ENCODE data around the gene ZFP3. TPM values are rescaled to one million over a fixed set of nuclear protein-coding genes. Genes with fewer than 3 reads are reported as not detected.

ZFP3 gene
- total and polyA plus RNA-seq, 2 of the 4 experiments (the other 2 are of a cell fraction), result 0.54 to 0.75 TPM

DNA sequence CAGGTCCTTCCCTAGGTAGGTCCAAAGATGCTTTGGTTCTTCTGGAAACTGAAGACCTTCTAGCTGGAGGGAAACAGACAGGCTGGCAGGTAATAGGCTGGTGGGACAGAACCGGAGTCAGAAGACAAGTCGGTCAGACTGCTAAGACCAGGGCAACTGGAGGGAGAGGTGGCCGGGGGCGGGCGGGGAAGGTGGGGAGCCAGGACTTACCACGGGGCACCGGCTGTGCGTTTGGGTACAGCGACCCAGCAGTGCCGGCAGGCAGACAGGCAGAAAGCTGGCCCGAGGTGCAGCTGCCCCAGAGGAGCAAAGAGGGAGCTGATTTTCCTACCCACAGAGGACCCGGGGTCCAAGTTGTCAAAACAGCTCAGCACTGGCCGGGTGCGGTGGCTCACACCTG lies 43.6 kb upstream of the ZFP3 start:
- Histone ChIP-seq H3K4me1 (ENCODE audit: control insufficient read depth, insufficient read depth, low read length) (no peaks in the 10 kb centered on the region), H3K23ac (ENCODE audit: low read depth, low read length) (no peak overlapping the region), H4K8ac (ENCODE audit: low read depth in 2 of 2, low read length in 2 of 2) (no peak overlapping the region), H3K4me2 (ENCODE audit: low read depth, low read length) (no peak overlapping the region), H3K14ac (replicated peaks; ENCODE audit: low read depth, low read length) (no peak overlapping the region), H3K4ac (ENCODE audit: low read depth, low read length) (no peak overlapping the region), H2BK5ac (ENCODE audit: low read depth, low read length, poor library complexity, severe bottlenecking) (no peak overlapping the region), H2BK20ac (ENCODE audit: low read depth, low read length) (no peak overlapping the region), H2BK15ac (ENCODE audit: low read depth, low read length) (no peak overlapping the region), H3K36me3 (ENCODE audit: control insufficient read depth, insufficient read depth, low read length) (no peaks in the 10 kb centered on the region), H2AK9ac (replicated peaks; ENCODE audit: low read depth, low read length, poor library complexity) (no peak overlapping the region), H3K79me1 (ENCODE audit: low read depth in 1 of 2, low read length in 2 of 2) (no peaks in the 10 kb centered on the region), H2AFZ (replicated peaks; ENCODE audit: low read length, poor library complexity) (no peak overlapping the region), H3K56ac (ENCODE audit: extremely low read depth, insufficient read depth, low read length) (no peak overlapping the region), H2AK5ac (ENCODE audit: low read depth, low read length) (no peak overlapping the region), H4K20me1 (ENCODE audit: insufficient read depth, low read length) (no peaks in the 10 kb centered on the region), H4K91ac (ENCODE audit: insufficient read depth, low read depth, low read length) (no peak overlapping the region), H4K5ac (ENCODE audit: low read depth, low read length) (no peak overlapping the region), H2BK120ac (ENCODE audit: low read depth, low read length) (no peak overlapping the region), H3K9me3 (ENCODE audit: control insufficient read depth, insufficient read depth, low read length) (no peaks in the 10 kb centered on the region), H3K9me1 (ENCODE audit: insufficient read depth, low read length) (no peaks in the 10 kb centered on the region; the same call in 1 of the 2 replicates), H3K4me3 (ENCODE audit: insufficient read depth, low read depth, low read length) (no peak overlapping the region), H3K27ac (ENCODE audit: insufficient read depth, low read length) (no peak overlapping the region), H3K9ac (ENCODE audit: low read depth, low read length) (no peak overlapping the region), H3K27me3 (ENCODE audit: control insufficient read depth, insufficient read depth, low read length) (peaks cover 8% of the 10 kb centered on the region), H3K18ac (ENCODE audit: low read depth, low read length) (no peak overlapping the region)
- DNase-seq, result no peak
- intact Hi-C loops (cut with micrococcal nuclease), result no loop called here
- dilution Hi-C loops (cut with HindIII; ENCODE audit: low sequenced_read_pairs, unreplicated experiment), result no loop called here
- no peak for ATAC-seq (ENCODE audit: low read depth)
- no peak for TF ChIP-seq RAD21 (IDR thresholded peaks at IDR 0.05; ENCODE audit: low read length)
- TF ChIP-seq CHD1 (IDR thresholded peaks at IDR 0.05; ENCODE audit: low read depth, low read length), result no peak
- TF ChIP-seq CEBPB (IDR thresholded peaks at IDR 0.05; ENCODE audit: low read depth, low read length), result no peak
- no peak for TF ChIP-seq MAZ (IDR thresholded peaks at IDR 0.05; ENCODE audit: borderline replicate concordance, low read depth, low read length)
- no peak for TF ChIP-seq FOS (IDR thresholded peaks at IDR 0.05; ENCODE audit: low read depth, low read length)
- TF ChIP-seq, protein P1, sequence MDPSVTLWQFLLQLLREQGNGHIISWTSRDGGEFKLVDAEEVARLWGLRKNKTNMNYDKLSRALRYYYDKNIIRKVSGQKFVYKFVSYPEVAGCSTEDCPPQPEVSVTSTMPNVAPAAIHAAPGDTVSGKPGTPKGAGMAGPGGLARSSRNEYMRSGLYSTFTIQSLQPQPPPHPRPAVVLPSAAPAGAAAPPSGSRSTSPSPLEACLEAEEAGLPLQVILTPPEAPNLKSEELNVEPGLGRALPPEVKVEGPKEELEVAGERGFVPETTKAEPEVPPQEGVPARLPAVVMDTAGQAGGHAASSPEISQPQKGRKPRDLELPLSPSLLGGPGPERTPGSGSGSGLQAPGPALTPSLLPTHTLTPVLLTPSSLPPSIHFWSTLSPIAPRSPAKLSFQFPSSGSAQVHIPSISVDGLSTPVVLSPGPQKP (IDR thresholded peaks at IDR 0.05; ENCODE audit: borderline replicate concordance, low read depth, low read length), result no peak
- no peak for TF ChIP-seq SMC3 (IDR thresholded peaks at IDR 0.05; ENCODE audit: low read depth, low read length)
- no peak for TF ChIP-seq RFX5 (IDR thresholded peaks at IDR 0.05; ENCODE audit: low read depth, low read length)
- no peak for TF ChIP-seq MAFK (IDR thresholded peaks at IDR 0.05; ENCODE audit: low read depth, low read length)
- TF ChIP-seq, protein P2, sequence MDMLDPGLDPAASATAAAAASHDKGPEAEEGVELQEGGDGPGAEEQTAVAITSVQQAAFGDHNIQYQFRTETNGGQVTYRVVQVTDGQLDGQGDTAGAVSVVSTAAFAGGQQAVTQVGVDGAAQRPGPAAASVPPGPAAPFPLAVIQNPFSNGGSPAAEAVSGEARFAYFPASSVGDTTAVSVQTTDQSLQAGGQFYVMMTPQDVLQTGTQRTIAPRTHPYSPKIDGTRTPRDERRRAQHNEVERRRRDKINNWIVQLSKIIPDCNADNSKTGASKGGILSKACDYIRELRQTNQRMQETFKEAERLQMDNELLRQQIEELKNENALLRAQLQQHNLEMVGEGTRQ (IDR thresholded peaks at IDR 0.05; ENCODE audit: low read depth, low read length), result no peak
- in situ Hi-C loops (cut with MboI; ENCODE audit: low sequenced_read_pairs), result no loop called here
- 84% methylated on average over 5 of the region's 14 CpGs; no CpG with 5 or more reads in 1 of the 2 experiments for WGBS, 2 experiments (ENCODE audit: extremely low coverage in 2 of 2, insufficient read length in 1 of 2)
- BruUV-seq (replicated peaks), result no TSS peak
- ChIA-PET CTCF (no interaction called here), POLR2A (ENCODE audit: unreplicated experiment) (no interaction called here)
